Osteoblast (primary cell): ENCODE results near the gene LRP3. TPM values are rescaled to one million over a fixed set of nuclear protein-coding genes. Genes with fewer than 3 reads are reported as not detected.

Experiments
- DNase-seq: peaks from one replicate; pipeline ENCODE4 v3.0.0; 2011; ENCODE audit warnings: low spot score, mixed read lengths; ENCODE audit not compliant: insufficient read length; ENCODE audit errors: missing footprints
- H2AFZ ChIP-seq: 2 replicates; pipeline ENCODE4 v1.6.0; 2011; ENCODE audit warnings: mild to moderate bottlenecking, low read length
- H3K27ac ChIP-seq: 2 replicates; pipeline ENCODE4 v1.5.1; 2011; ENCODE audit warnings: mild to moderate bottlenecking, low read depth, low read length, moderate library complexity
- H3K27me3 ChIP-seq: 2 replicates; pipeline ENCODE4 v1.6.0; 2012; ENCODE audit warnings: mild to moderate bottlenecking, control low read depth, inconsistent platforms, low read length, moderate library complexity; ENCODE audit not compliant: insufficient read depth
- H3K36me3 ChIP-seq: 2 replicates; pipeline ENCODE4 v1.5.1; 2011; ENCODE audit warnings: mild to moderate bottlenecking, low read length, control low read depth, moderate library complexity; ENCODE audit not compliant: insufficient read depth
- H3K4me1 ChIP-seq: 2 replicates; pipeline ENCODE4 v1.5.1; 2011; ENCODE audit warnings: mild to moderate bottlenecking, low read length, control low read depth, moderate library complexity; ENCODE audit not compliant: insufficient read depth
- H3K4me2 ChIP-seq: 2 replicates; pipeline ENCODE4 v1.6.0; 2011; ENCODE audit warnings: mild to moderate bottlenecking, low read length; ENCODE audit not compliant: insufficient read depth
- H3K4me3 ChIP-seq: fragments of 200-600 bp; sonication (generic); 3 replicates; pipeline ENCODE4 v1.5.1; 2012; ENCODE audit warnings: mild to moderate bottlenecking, low read length, inconsistent platforms; ENCODE audit not compliant: insufficient read depth
- H3K79me2 ChIP-seq: 2 replicates; pipeline ENCODE4 v1.6.0; 2012; ENCODE audit warnings: mild to moderate bottlenecking, low read length, control low read depth, inconsistent platforms; ENCODE audit not compliant: insufficient read depth
- H3K9me3 ChIP-seq: 2 replicates; pipeline ENCODE4 v1.5.1; 2011; ENCODE audit warnings: low read depth, low read length, control low read depth
- H4K20me1 ChIP-seq: 2 replicates; pipeline ENCODE4 v1.6.0; 2012; ENCODE audit warnings: mild to moderate bottlenecking, low read length, control low read depth; ENCODE audit not compliant: insufficient read depth
- total RNA-seq: library from RNA; depleted of rRNA; stranded (reverse); fragments of >200 nt; gene quantifications from 2 replicates; pipeline ENCODE4 v1.2.3, GENCODE V29; 2012
- TF ChIP-seq, protein P1 (sequence below): IDR thresholded peaks from 2 replicates; pipeline ENCODE4 v1.5.1; 2011; ENCODE audit warnings: mild to moderate bottlenecking, low read depth, low read length, moderate library complexity; ENCODE audit errors: extremely low read depth

Gene LRP3
- total RNA-seq, 1 donor: 38.4 TPM

DNA sequence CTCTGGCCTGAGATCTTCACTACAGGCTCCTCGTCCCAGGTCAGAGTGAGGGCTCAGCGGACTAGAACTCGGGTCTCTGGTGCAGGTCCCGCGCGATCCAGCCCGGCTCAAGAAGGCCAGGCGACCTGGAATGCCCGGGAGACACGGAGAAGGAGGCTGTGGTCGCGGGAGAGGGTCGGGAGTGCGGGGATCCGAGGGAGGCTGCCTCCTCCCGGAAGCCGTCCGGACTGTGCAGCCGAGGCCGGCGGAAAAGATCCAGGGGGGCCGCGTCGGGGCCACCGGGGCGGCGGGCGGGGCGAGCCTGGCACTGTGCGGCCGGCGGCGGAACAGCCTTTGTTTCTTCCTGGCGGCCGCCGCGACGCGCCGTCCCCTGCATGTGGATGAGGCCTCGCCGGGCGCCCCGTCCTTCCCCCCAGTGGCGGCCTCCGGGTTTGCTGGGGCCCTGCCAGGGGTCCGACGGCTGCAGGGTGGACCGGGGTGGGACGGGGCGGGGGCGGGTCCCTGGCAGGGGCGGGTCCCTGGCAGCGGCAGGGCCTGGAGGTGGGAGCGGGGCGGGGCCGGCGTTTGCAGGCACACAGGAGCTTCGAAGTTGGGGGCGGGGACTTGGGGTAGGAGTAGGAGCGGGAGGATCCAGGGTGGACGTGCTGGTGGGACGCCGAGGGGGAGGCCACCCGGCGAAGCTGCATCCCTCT is 32.6 kb downstream of the LRP3 start:
- no peak overlapping the region for H3K4me3 ChIP-seq
- H3K79me2 ChIP-seq: no peaks in the 10 kb centered on the region
- H3K4me1 ChIP-seq: peaks cover 3% of the 10 kb centered on the region
- H2AFZ ChIP-seq: no peak overlapping the region
- no peaks in the 10 kb centered on the region for H3K36me3 ChIP-seq
- H3K27ac ChIP-seq: no peak overlapping the region
- peaks cover 10% of the 10 kb centered on the region for H3K9me3 ChIP-seq
- no peak overlapping the region for H3K4me2 ChIP-seq
- H4K20me1 ChIP-seq: no peaks in the 10 kb centered on the region
- TF ChIP-seq, protein P1, sequence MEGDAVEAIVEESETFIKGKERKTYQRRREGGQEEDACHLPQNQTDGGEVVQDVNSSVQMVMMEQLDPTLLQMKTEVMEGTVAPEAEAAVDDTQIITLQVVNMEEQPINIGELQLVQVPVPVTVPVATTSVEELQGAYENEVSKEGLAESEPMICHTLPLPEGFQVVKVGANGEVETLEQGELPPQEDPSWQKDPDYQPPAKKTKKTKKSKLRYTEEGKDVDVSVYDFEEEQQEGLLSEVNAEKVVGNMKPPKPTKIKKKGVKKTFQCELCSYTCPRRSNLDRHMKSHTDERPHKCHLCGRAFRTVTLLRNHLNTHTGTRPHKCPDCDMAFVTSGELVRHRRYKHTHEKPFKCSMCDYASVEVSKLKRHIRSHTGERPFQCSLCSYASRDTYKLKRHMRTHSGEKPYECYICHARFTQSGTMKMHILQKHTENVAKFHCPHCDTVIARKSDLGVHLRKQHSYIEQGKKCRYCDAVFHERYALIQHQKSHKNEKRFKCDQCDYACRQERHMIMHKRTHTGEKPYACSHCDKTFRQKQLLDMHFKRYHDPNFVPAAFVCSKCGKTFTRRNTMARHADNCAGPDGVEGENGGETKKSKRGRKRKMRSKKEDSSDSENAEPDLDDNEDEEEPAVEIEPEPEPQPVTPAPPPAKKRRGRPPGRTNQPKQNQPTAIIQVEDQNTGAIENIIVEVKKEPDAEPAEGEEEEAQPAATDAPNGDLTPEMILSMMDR: no peak
- DNase-seq: no peak
- H3K27me3 ChIP-seq: peaks cover 54% of the 10 kb centered on the region

DNA sequence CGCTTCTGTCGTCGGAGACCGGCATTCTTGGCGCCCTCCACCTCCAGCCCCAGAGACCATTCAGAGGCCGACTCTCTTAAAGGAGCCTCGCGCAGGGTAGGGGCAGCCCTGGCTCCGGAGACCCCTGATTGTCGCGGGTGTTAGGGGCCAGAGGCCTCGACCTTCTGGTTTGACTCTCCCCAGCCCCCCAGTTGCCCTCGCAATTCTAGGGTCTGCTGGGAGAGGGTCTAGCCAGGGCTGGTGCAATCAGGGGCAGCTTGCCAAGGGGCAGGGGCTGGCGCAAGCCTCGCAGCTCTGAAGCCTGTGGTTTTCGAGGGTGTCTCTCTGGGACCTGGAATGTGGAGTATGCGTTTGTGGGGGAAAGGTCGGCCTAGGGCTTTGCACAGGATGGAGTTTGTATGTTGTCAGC is 33.1 kb downstream of the LRP3 start:
- Histone ChIP-seq H3K36me3 (no peaks in the 10 kb centered on the region), H3K27me3 (peaks cover 57% of the 10 kb centered on the region), H2AFZ (no peak overlapping the region), H3K9me3 (peaks cover 10% of the 10 kb centered on the region), H3K4me1 (peaks cover 3% of the 10 kb centered on the region), H3K4me3 (no peak overlapping the region), H3K27ac (no peak overlapping the region), H3K79me2 (no peaks in the 10 kb centered on the region), H4K20me1 (no peaks in the 10 kb centered on the region), H3K4me2 (no peak overlapping the region)
- no peak for DNase-seq
- TF ChIP-seq, protein P1: no peak

DNA sequence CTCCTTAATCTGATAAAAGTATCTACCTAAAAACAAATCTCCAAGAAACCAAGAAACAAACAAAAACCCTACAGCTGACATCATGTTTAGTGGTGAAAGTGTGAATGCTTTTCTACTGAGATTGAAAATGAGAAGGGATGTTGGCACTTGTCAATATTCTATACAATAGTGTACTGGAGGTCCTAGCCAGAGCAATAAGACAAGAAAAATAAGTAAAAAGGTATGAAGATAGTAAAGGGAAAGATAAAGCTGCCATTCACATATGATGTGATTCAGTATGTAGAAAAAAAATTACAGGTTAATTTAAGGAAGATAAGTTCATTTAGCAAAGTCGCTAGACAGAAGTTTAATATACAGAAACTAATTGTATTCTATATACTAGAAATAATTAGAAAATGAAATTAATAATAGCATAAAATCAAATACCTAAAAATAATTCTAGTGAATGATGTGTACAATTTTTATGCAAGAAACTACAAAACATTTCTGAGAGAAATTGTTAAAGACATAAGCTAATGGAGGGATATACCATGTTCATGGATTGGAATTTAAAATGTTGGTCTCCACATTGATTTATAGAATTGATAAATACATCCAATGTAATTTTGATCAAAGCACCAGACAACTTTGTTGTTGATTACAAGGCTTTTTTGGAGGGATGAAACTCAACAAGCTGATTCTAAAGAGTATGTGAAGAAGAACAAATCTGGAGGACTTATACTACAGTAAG is 33.9 kb downstream of the LRP3 start:
- Histone ChIP-seq H2AFZ (no peak overlapping the region), H3K27ac (no peak overlapping the region), H3K4me1 (peaks cover 3% of the 10 kb centered on the region), H3K4me3 (no peak overlapping the region), H3K4me2 (no peak overlapping the region), H4K20me1 (no peaks in the 10 kb centered on the region), H3K27me3 (peaks cover 53% of the 10 kb centered on the region), H3K36me3 (no peaks in the 10 kb centered on the region), H3K79me2 (no peaks in the 10 kb centered on the region), H3K9me3 (peaks cover 10% of the 10 kb centered on the region)
- DNase-seq: no peak
- TF ChIP-seq, protein P1: no peak

DNA sequence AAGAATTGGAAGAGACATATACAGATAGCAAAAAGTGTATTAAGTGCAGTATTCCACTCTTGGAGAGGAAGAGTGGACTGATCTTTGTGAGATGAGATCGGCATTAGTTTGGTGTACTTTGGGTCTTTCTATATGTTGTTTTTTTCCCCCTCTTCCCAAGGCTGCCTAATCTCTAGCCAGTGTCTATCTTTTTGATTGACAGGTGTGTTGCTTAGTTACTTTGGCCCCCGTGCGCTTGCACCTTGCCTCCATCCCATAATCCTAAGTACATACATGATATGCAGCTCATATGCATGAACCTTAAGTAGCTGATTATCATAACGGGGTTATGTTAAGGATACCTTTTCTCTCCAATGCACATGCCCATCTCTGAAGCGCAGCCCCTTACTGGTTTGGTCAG is 35.8 kb downstream of the LRP3 start:
- Histone ChIP-seq H3K27me3 (peaks cover 37% of the 10 kb centered on the region), H3K4me1 (peaks cover 3% of the 10 kb centered on the region), H2AFZ (no peak overlapping the region), H3K27ac (no peak overlapping the region), H3K4me3 (no peak overlapping the region), H4K20me1 (no peaks in the 10 kb centered on the region), H3K36me3 (no peaks in the 10 kb centered on the region), H3K4me2 (no peak overlapping the region), H3K9me3 (peaks cover 10% of the 10 kb centered on the region), H3K79me2 (no peaks in the 10 kb centered on the region)
- TF ChIP-seq, protein P1: no peak
- no peak for DNase-seq
